Kidney tubule cell (primary cell): ENCODE measurements around the gene TCFL5.

Experiments used
- DNase-seq: peaks from one replicate; pipeline ENCODE4 v3.0.0-alpha.2; 2018; ENCODE audit warnings: low spot score

The TCFL5 gene

GRCh38 chr20:62812181-62812906 is 49.3 kb downstream of the TCFL5 start:
- DNase-seq = no peak

- no peak for DNase-seq
These were observed 49.9 kb downstream of the TCFL5 start for GRCh38 chr20:62811720-62812119.

GRCh38 chr20:62811320-62811719 is 50.3 kb downstream of the TCFL5 start:
- DNase-seq = no peak

GRCh38 chr20:62809530-62810428 is 51.8 kb downstream of the TCFL5 start:
- DNase-seq = no peak

- DNase-seq = peak; percentile 55
These were observed 53.3 kb downstream of the TCFL5 start for GRCh38 chr20:62808211-62808865.

GRCh38 chr20:62807444-62808210 is 54.0 kb downstream of the TCFL5 start:
- no peak for DNase-seq

- DNase-seq = no peak
These were observed 55.1 kb downstream of the TCFL5 start for GRCh38 chr20:62806383-62807050.

GRCh38 chr20:62805711-62806382 is 55.8 kb downstream of the TCFL5 start:
- no peak for DNase-seq

- DNase-seq = peak; percentile 31
These were observed 56.4 kb downstream of the TCFL5 start for GRCh38 chr20:62805155-62805710.

- peak; percentile 62 for DNase-seq
These were observed 56.9 kb downstream of the TCFL5 start, which contains the start of gene OGFR for GRCh38 chr20:62804627-62805154. Gene OGFR (plus strand): TSS chr20:62804835. CDS start chr20:62804860, 25 bp downstream.

GRCh38 chr20:62804021-62804626 is 57.5 kb downstream of the TCFL5 start:
- no peak for DNase-seq

GRCh38 chr20:62802026-62802712 is 59.5 kb downstream of the TCFL5 start:
- no peak for DNase-seq

- no peak for DNase-seq
These were observed 60.2 kb downstream of the TCFL5 start for GRCh38 chr20:62801284-62802010.

- no peak for DNase-seq
These were observed 61.0 kb downstream of the TCFL5 start for GRCh38 chr20:62800314-62801259.

- no peak for DNase-seq
These were observed 61.7 kb downstream of the TCFL5 start for GRCh38 chr20:62799873-62800272.

GRCh38 chr20:62799459-62799858 is 62.2 kb downstream of the TCFL5 start:
- DNase-seq = no peak

GRCh38 chr20:62799036-62799435 is 62.6 kb downstream of the TCFL5 start:
- DNase-seq = no peak
